ENCODE results near the gene ERO1A. TPM values are rescaled to one million over a fixed set of nuclear protein-coding genes. Genes with fewer than 3 reads are reported as not detected.

The ERO1A gene
- total RNA-seq, 2 donors from 2014 or later = 32.6 to 63.8 TPM

GRCh38 chr14:52596861-52597260 lies 98.5 kb downstream of the ERO1A start:
- DNase-seq (ENCODE audit: low spot score) (no peak), ATAC-seq (ENCODE audit: insufficient number of reproducible peaks, low FRiP score, low read depth) (no peak)
- Histone ChIP-seq H3K27ac (no peak overlapping the region), H3K9me3 (no peaks in the 10 kb centered on the region), H3K27me3 (replicated peaks; ENCODE audit: insufficient read depth) (no peaks in the 10 kb centered on the region), H3K4me1 (ENCODE audit: control insufficient read depth in 1 of 2, low read depth in 2 of 2) (no peaks in the 10 kb centered on the region), H3K4me3 (no peak overlapping the region), H3K36me3 (no peaks in the 10 kb centered on the region)
- TF ChIP-seq CTCF (IDR thresholded peaks at IDR 0.05) = no peak

GRCh38 chr14:52596320-52596719 lies 99.0 kb downstream of the ERO1A start:
- ATAC-seq (ENCODE audit: insufficient number of reproducible peaks, low FRiP score, low read depth) (no peak), DNase-seq (ENCODE audit: low spot score) (no peak)
- H3K27ac ChIP-seq = no peak overlapping the region
- no peak overlapping the region for H3K4me3 ChIP-seq
- no peaks in the 10 kb centered on the region for H3K4me1 ChIP-seq (ENCODE audit: control insufficient read depth in 1 of 2, low read depth in 2 of 2)
- H3K9me3 ChIP-seq = no peaks in the 10 kb centered on the region
- no peak for TF ChIP-seq CTCF (IDR thresholded peaks at IDR 0.05)
- H3K36me3 ChIP-seq = no peaks in the 10 kb centered on the region
- H3K27me3 ChIP-seq (replicated peaks; ENCODE audit: insufficient read depth) = no peaks in the 10 kb centered on the region

- no peak for DNase-seq (ENCODE audit: low spot score)
- no peaks in the 10 kb centered on the region for H3K36me3 ChIP-seq
- no peak for ATAC-seq (ENCODE audit: insufficient number of reproducible peaks, low FRiP score, low read depth)
- no peaks in the 10 kb centered on the region for H3K27me3 ChIP-seq (replicated peaks; ENCODE audit: insufficient read depth)
- H3K9me3 ChIP-seq = no peaks in the 10 kb centered on the region
- no peak overlapping the region for H3K27ac ChIP-seq
- no peak for TF ChIP-seq CTCF (IDR thresholded peaks at IDR 0.05)
- no peak overlapping the region for H3K4me3 ChIP-seq
- no peaks in the 10 kb centered on the region for H3K4me1 ChIP-seq (ENCODE audit: control insufficient read depth in 1 of 2, low read depth in 2 of 2)
Measured at GRCh38 chr14:52590318-52590717, 105.0 kb downstream of the ERO1A start.

Other genes with a start within 250 kb of the ERO1A start
- 10 to 100 TPM in 1 of 2 donors, 1 to 10 TPM in 1; 8.1 to 10.5 TPM for gene TXNDC16, start 143.1 kb downstream of the ERO1A start, total RNA-seq
- under 1 TPM; 0.14 to 0.99 TPM for gene GPR137C, start 142.7 kb downstream of the ERO1A start, total RNA-seq
- gene PSMC6, start 11.6 kb upstream of the ERO1A start, total RNA-seq = 10 to 100 TPM; 59.0 to 89.0 TPM
- gene STYX, start 34.6 kb upstream of the ERO1A start, total RNA-seq = 10 to 100 TPM; 14.1 to 19.3 TPM
- gene GNPNAT1, start 96.0 kb upstream of the ERO1A start, total RNA-seq = 10 to 100 TPM; 15.8 to 78.2 TPM

Data from thoracic aorta (tissue), 2 donors.